Motor neuron (in vitro differentiated cells): ENCODE results near the gene IQSEC1. TPM values are rescaled to one million over a fixed set of nuclear protein-coding genes. Genes with fewer than 3 reads are reported as not detected.
A peak's percentile ranks its signal among the peaks of the same experiment; 100 is the strongest.

Source experiments
- ATAC-seq, 8 experiments: fragments of 200-7000 bp; cut with Tn5 transposase; replicated peaks in 6 of 8; 2 replicates each; pipeline ENCODE4 v1.8.0; 2021; ENCODE audit warnings: mild to moderate bottlenecking in 8 of 8, moderate library complexity in 8 of 8
- H3K27ac ChIP-seq, 2 donors: fragments of 250-450 bp; sonication (Bioruptor Pico); 2 replicates each; pipeline ENCODE4 v1.9.0; 2021; ENCODE audit warnings: antibody characterized with exemption in 2 of 2, mild to moderate bottlenecking in 2 of 2, moderate library complexity in 1 of 2
- H3K4me1 ChIP-seq, 2 donors: fragments of 250-450 bp; sonication (Bioruptor Pico); replicated peaks in 1 of 2; 2 replicates each; pipeline ENCODE4 v1.6.1; 2021; ENCODE audit warnings: antibody characterized with exemption in 2 of 2, mild to moderate bottlenecking in 2 of 2, moderate library complexity in 1 of 2
- H3K4me3 ChIP-seq, 5 donors: fragments of 250-450 bp; sonication (Bioruptor Pico); 2 replicates each; pipeline ENCODE4 v1.9.0; 2021; ENCODE audit warnings: antibody characterized with exemption in 5 of 5, mild to moderate bottlenecking in 5 of 5, moderate library complexity in 4 of 5
- WGBS, 10 experiments: fragments of 450-650 bp; shearing (Covaris generic); methylation state at CpG; one replicate each; pipeline ENCODE4 v1.0.0; 2022; 5-methylcytosine and 5-hydroxymethylcytosine counted together
- in situ Hi-C, 9 experiments: fragments of 400-800 bp; cut with MboI; loops; one replicate each; pipeline ENCODE4 v1.15.0; 2021; ENCODE audit warnings: low sequenced_read_pairs in 9 of 9, low pct_unique_long_range_greater_than_20kb in 2 of 9; ENCODE audit not compliant: unreplicated experiment in 9 of 9
- total RNA-seq, 8 experiments: library from RNA; unstranded; fragments of 300-600 nt; gene quantifications; 2 replicates each; pipeline versions ENCODE4 v1.2.3 to v1.2.4, GENCODE V29; 2022

IQSEC1 gene
- total RNA-seq, 8 experiments from 2014 or later, result 12.2 to 25.9 (median 18.3) TPM

- Histone ChIP-seq H3K27ac (no peak overlapping the region), H3K4me3 (peak overlapping the region in 3 of 5 donors; percentile 45 to 75 (median 52)), H3K4me1 (peaks cover 34 to 36% of the 10 kb centered on the region in 2 donors)
- no peak for ATAC-seq
- in situ Hi-C loops, result no loop called here
- no CpG with 5 or more reads among the region's 13 CpGs for WGBS, 10 experiments
These were observed 1.5 kb downstream of the IQSEC1 start for GRCh38 chr3:13071695-13072094.

GRCh38 chr3:13070391-13071070 is 2.7 kb downstream of the IQSEC1 start:
- no peak for ATAC-seq
- in situ Hi-C loops, result no loop called here
- Histone ChIP-seq H3K4me3 (no peak overlapping the region), H3K4me1 (peaks cover 34 to 36% of the 10 kb centered on the region in 2 donors), H3K27ac (no peak overlapping the region)
- 55 to 90% (median 80%) methylated on average over 2 to 4 of the region's 11 CpGs; no CpG with 5 or more reads in 3 of the 10 experiments for whole genome bisulfite sequencing, 10 experiments

- H3K27ac ChIP-seq, result no peak overlapping the region
- H3K4me3 ChIP-seq, result no peak overlapping the region
- WGBS, 10 experiments, result 40 to 100% (median 80%) methylated on average over 1 to 3 of the region's 4 CpGs; no CpG with 5 or more reads in 5 of the 10 experiments
- in situ Hi-C loops, result no loop called here
- ATAC-seq, result peak in 1 of 8 experiments; percentile 1
- H3K4me1 ChIP-seq, result peaks cover 33 to 36% of the 10 kb centered on the region in 2 donors
These were observed 3.7 kb downstream of the IQSEC1 start for GRCh38 chr3:13069495-13069894.

GRCh38 chr3:13068269-13069010 is 4.8 kb downstream of the IQSEC1 start:
- peaks cover 32% of the 10 kb centered on the region in 2 donors for H3K4me1 ChIP-seq
- ATAC-seq, result no peak
- H3K4me3 ChIP-seq, result no peak overlapping the region
- in situ Hi-C loops, result no loop called here
- WGBS, 10 experiments, result 17 to 93% (median 67%) methylated on average over 1 to 2 of the region's 4 CpGs; no CpG with 5 or more reads in 3 of the 10 experiments
- no peak overlapping the region for H3K27ac ChIP-seq

- in situ Hi-C loops, result no loop called here
- H3K4me3 ChIP-seq, result no peak overlapping the region
- H3K4me1 ChIP-seq, result peaks cover 32% of the 10 kb centered on the region in 2 donors
- ATAC-seq, result no peak
- 67 to 90% (median 86%) methylated on average over 2 to 4 of the region's 4 CpGs; no CpG with 5 or more reads in 7 of the 10 experiments for WGBS, 10 experiments
- H3K27ac ChIP-seq, result no peak overlapping the region
These were observed 5.5 kb downstream of the IQSEC1 start for GRCh38 chr3:13067778-13068177.

GRCh38 chr3:13066834-13067233 is 6.4 kb downstream of the IQSEC1 start:
- H3K4me3 ChIP-seq, result no peak overlapping the region
- in situ Hi-C loops, result no loop called here
- peak in 2 of 8 experiments; percentile 9 to 34 for ATAC-seq
- H3K4me1 ChIP-seq, result peaks cover 25 to 26% of the 10 kb centered on the region in 2 donors
- WGBS, 10 experiments, result 60 to 100% (median 80%) methylated on average over 1 of the region's 4 CpGs; no CpG with 5 or more reads in 6 of the 10 experiments
- H3K27ac ChIP-seq, result no peak overlapping the region

- in situ Hi-C loops, result no loop called here
These were observed 7.0 kb downstream of the IQSEC1 start for GRCh38 chr3:13066236-13066635.

GRCh38 chr3:13065727-13066126 is 7.5 kb downstream of the IQSEC1 start:
- in situ Hi-C loops, result no loop called here

More at GRCh38 chr3:13066236-13066635, 7.0 kb downstream of the IQSEC1 start:
- H3K4me1 ChIP-seq, result peaks cover 20 to 21% of the 10 kb centered on the region in 2 donors
- H3K4me3 ChIP-seq, result no peak overlapping the region
- 60 to 100% (median 80%) methylated on average over 1 to 9 of the region's 11 CpGs; no CpG with 5 or more reads in 3 of the 10 experiments for WGBS, 10 experiments
- H3K27ac ChIP-seq, result no peak overlapping the region
- no peak for ATAC-seq

GRCh38 chr3:13064964-13065363 is 8.3 kb downstream of the IQSEC1 start:
- H3K4me3 ChIP-seq, result no peak overlapping the region
- no peak overlapping the region for H3K27ac ChIP-seq
- H3K4me1 ChIP-seq, result peaks cover 7 to 8% of the 10 kb centered on the region in 2 donors
- in situ Hi-C loops, result no loop called here
- 11 to 100% (median 93%) methylated on average over 1 to 4 of the region's 4 CpGs; no CpG with 5 or more reads in 2 of the 10 experiments for WGBS, 10 experiments
- no peak for ATAC-seq

More at GRCh38 chr3:13065727-13066126, 7.5 kb downstream of the IQSEC1 start:
- WGBS, 10 experiments, result 50 to 100% (median 100%) methylated on average over 1 to 4 of the region's 4 CpGs; no CpG with 5 or more reads in 5 of the 10 experiments
- Histone ChIP-seq H3K4me3 (no peak overlapping the region), H3K27ac (no peak overlapping the region), H3K4me1 (peaks cover 14 to 16% of the 10 kb centered on the region in 2 donors)
- ATAC-seq, result no peak

- Histone ChIP-seq H3K4me1 (peaks cover under 1 to 2% of the 10 kb centered on the region in 2 donors), H3K27ac (no peak overlapping the region), H3K4me3 (no peak overlapping the region)
- in situ Hi-C loops, result no loop called here
- 12 to 100% (median 65%) methylated on average over 1 to 10 of the region's 12 CpGs for WGBS, 10 experiments
- ATAC-seq, result peak in 6 of 8 experiments; percentile 26 to 96 (median 62)
These were observed 8.9 kb downstream of the IQSEC1 start for GRCh38 chr3:13064159-13064868.

GRCh38 chr3:13063225-13063624 is 10.0 kb downstream of the IQSEC1 start:
- WGBS, 10 experiments, result 67 to 74% methylated on average over 1 to 2 of the region's 3 CpGs; no CpG with 5 or more reads in 8 of the 10 experiments
- in situ Hi-C loops, result no loop called here
- ATAC-seq, result no peak

GRCh38 chr3:13062647-13063046 is 10.6 kb downstream of the IQSEC1 start:
- Histone ChIP-seq H3K4me3 (no peak overlapping the region), H3K4me1 (no peaks in the 10 kb centered on the region), H3K27ac (no peak overlapping the region)
- WGBS, 10 experiments, result 40 to 100% (median 93%) methylated on average over 1 to 4 of the region's 12 CpGs; no CpG with 5 or more reads in 3 of the 10 experiments
- no peak for ATAC-seq
- in situ Hi-C loops, result no loop called here

More at GRCh38 chr3:13063225-13063624, 10.0 kb downstream of the IQSEC1 start:
- Histone ChIP-seq H3K4me1 (no peaks in the 10 kb centered on the region), H3K27ac (no peak overlapping the region), H3K4me3 (no peak overlapping the region)
